Spleen (tissue), 7 donors: ENCODE results near the gene ATP5IF1.

Source experiments
- CTCF ChIP-seq, 11 experiments: fragments of 200-600 bp in 7 of 11; fragments of 450-650 bp in 4 of 11; sonication (generic) in 4 of 11; IDR thresholded peaks in 8 of 11; conservative IDR thresholded peaks in 3 of 11; 1 replicate in 7 of 11; 2 replicates in 4 of 11; pipeline versions ENCODE4 v1.4.0 to v1.8.0; 2016 to 2021; ENCODE audit warnings: antibody characterized with exemption in 11 of 11, inconsistent platforms in 4 of 11, mild to moderate bottlenecking in 1 of 11
- POLR2A ChIP-seq, 3 donors: fragments of 450-650 bp; IDR thresholded peaks; one replicate each; pipeline ENCODE4 v1.5.1; 2017; ENCODE audit warnings: antibody characterized with exemption in 3 of 3, mild to moderate bottlenecking in 1 of 3
- POLR2AphosphoS5 ChIP-seq, 3 donors: sonication (generic); formaldehyde crosslinking; IDR thresholded peaks; one replicate each; pipeline ENCODE4 v1.5.1; 2017; ENCODE audit warnings: antibody characterized with exemption in 3 of 3
- donor health status: DM: no; HTN: no; CAD: no; lungs with moderate emphysema.
- donor health status: DM: no; HTN: no; CAD: no.
- donor health status: DM: no; HTN: no; CAD: no.

- no peak for TF ChIP-seq POLR2AphosphoS5 (IDR thresholded peaks at IDR 0.05)
- TF ChIP-seq CTCF (IDR thresholded peaks at IDR 0.05 in 8 of 11, conservative IDR thresholded peaks at IDR 0.05 in 3 of 11) = no peak
- TF ChIP-seq POLR2A (IDR thresholded peaks at IDR 0.05) = no peak
These were observed 14.0 kb downstream of the ATP5IF1 start for GRCh38 chr1:28249866-28250295.
